ENCODE measurements around the gene GSKIP.

GSKIP gene

GRCh38 chr14:96403409-96403808 is 40.1 kb downstream of the GSKIP start:
- ChIA-PET CTCF (interaction anchor here (0.6 to 0.9 kb wide), 2 partner anchors 21 to 303 kb away, joined by 3 to 4 read pairs; no protein-coding TSS in a partner anchor), POLR2A (no interaction called here)
- no peak overlapping the region for H3K4me3 ChIP-seq (ENCODE audit: low read depth, low read length)
- H3K36me3 ChIP-seq (ENCODE audit: control insufficient read depth in 2 of 2, insufficient read depth in 1 of 2, low read length in 2 of 2): no peaks in the 10 kb centered on the region
- H3K4me1 ChIP-seq (ENCODE audit: control insufficient read depth, insufficient read depth, low read length): no peaks in the 10 kb centered on the region
- TF ChIP-seq BCL11B (tag by site-specific recombination; IDR thresholded peaks at IDR 0.05; ENCODE audit: low read depth): no peak
- no peak for TF ChIP-seq ZNF658 (tag by site-specific recombination; IDR thresholded peaks at IDR 0.05)
- TF ChIP-seq ZNF510 (tag by site-specific recombination; IDR thresholded peaks at IDR 0.05; ENCODE audit: insufficient replicate concordance): no peak
- TF ChIP-seq ZBTB11 (tag by site-specific recombination; conservative IDR thresholded peaks at IDR 0.05; ENCODE audit: low read depth): no peak
- no peak for TF ChIP-seq IKZF3 (tag by site-specific recombination; IDR thresholded peaks at IDR 0.05)
- no peak for TF ChIP-seq ZNF133 (tag by site-specific recombination; IDR thresholded peaks at IDR 0.05)
- TF ChIP-seq SP3 (tag by site-specific recombination; IDR thresholded peaks at IDR 0.05): no peak
- TF ChIP-seq ZNF341 (tag by site-specific recombination; IDR thresholded peaks at IDR 0.05; ENCODE audit: low read depth): no peak
- TF ChIP-seq ZNF707 (tag by site-specific recombination; IDR thresholded peaks at IDR 0.05): no peak
- TF ChIP-seq OVOL3 (tag by site-specific recombination; IDR thresholded peaks at IDR 0.05): no peak
- no peak for TF ChIP-seq ZNF114 (tag by site-specific recombination; IDR thresholded peaks at IDR 0.05)
- no peak for TF ChIP-seq ZFP69B (tag by site-specific recombination; IDR thresholded peaks at IDR 0.05)
- no peaks in the 10 kb centered on the region for H3K9me3 ChIP-seq (ENCODE audit: control insufficient read depth, insufficient read depth, low read depth, low read length)
- no peak overlapping the region for H3K27ac ChIP-seq (ENCODE audit: extremely low read depth, low read depth, low read length)

- H3K4me1 ChIP-seq (ENCODE audit: control insufficient read depth, insufficient read depth, low read length): no peaks in the 10 kb centered on the region
- H3K4me3 ChIP-seq (ENCODE audit: low read depth, low read length): no peak overlapping the region
- TF ChIP-seq ZNF48 (tag by site-specific recombination; IDR thresholded peaks at IDR 0.05): no peak
- TF ChIP-seq ZNF292 (tag by site-specific recombination; IDR thresholded peaks at IDR 0.05; ENCODE audit: borderline replicate concordance, low read depth): no peak
- no peak for TF ChIP-seq PRDM6 (tag by site-specific recombination; IDR thresholded peaks at IDR 0.05)
- TF ChIP-seq HOXD13 (CRISPR knock-in tag; IDR thresholded peaks at IDR 0.05; ENCODE audit: borderline replicate concordance): no peak
- no peak for TF ChIP-seq ZBTB21 (tag by site-specific recombination; IDR thresholded peaks at IDR 0.05)
- no peak for TF ChIP-seq ZNF555 (tag by site-specific recombination; conservative IDR thresholded peaks at IDR 0.05)
- no peak for TF ChIP-seq ZNF18 (tag by site-specific recombination; IDR thresholded peaks at IDR 0.05)
- no peak for TF ChIP-seq ZNF223 (tag by site-specific recombination; IDR thresholded peaks at IDR 0.05)
- TF ChIP-seq ZFHX2 (tag by site-specific recombination; conservative IDR thresholded peaks at IDR 0.05): no peak
- no peak for TF ChIP-seq ZNF513 (tag by site-specific recombination; IDR thresholded peaks at IDR 0.05)
- TF ChIP-seq REST (tag by site-specific recombination; IDR thresholded peaks at IDR 0.05): no peak
- TF ChIP-seq ZNF248 (tag by site-specific recombination; IDR thresholded peaks at IDR 0.05): no peak
- no peak for TF ChIP-seq ZNF169 (tag by site-specific recombination; IDR thresholded peaks at IDR 0.05)
- no peak for TF ChIP-seq SCRT2 (tag by site-specific recombination; IDR thresholded peaks at IDR 0.05)
- ChIA-PET CTCF (no interaction called here), POLR2A (no interaction called here)
- no peaks in the 10 kb centered on the region for H3K9me3 ChIP-seq (ENCODE audit: control insufficient read depth, insufficient read depth, low read depth, low read length)
- no peak overlapping the region for H3K27ac ChIP-seq (ENCODE audit: extremely low read depth, low read depth, low read length)
- H3K36me3 ChIP-seq (ENCODE audit: control insufficient read depth in 2 of 2, insufficient read depth in 1 of 2, low read length in 2 of 2): no peaks in the 10 kb centered on the region
These were observed 42.4 kb downstream of the GSKIP start for GRCh38 chr14:96405677-96406076.
